HEK293T (cell line): ENCODE data around the gene AXL.

Source experiments
- SP1 ChIP-seq: fragments of 450-650 bp; IDR thresholded peaks from 2 replicates; pipeline ENCODE4 v1.6.1; 2017
- TARDBP ChIP-seq: fragments of 450-650 bp; IDR thresholded peaks from 2 replicates; pipeline ENCODE4 v1.6.1; 2016

DNA sequence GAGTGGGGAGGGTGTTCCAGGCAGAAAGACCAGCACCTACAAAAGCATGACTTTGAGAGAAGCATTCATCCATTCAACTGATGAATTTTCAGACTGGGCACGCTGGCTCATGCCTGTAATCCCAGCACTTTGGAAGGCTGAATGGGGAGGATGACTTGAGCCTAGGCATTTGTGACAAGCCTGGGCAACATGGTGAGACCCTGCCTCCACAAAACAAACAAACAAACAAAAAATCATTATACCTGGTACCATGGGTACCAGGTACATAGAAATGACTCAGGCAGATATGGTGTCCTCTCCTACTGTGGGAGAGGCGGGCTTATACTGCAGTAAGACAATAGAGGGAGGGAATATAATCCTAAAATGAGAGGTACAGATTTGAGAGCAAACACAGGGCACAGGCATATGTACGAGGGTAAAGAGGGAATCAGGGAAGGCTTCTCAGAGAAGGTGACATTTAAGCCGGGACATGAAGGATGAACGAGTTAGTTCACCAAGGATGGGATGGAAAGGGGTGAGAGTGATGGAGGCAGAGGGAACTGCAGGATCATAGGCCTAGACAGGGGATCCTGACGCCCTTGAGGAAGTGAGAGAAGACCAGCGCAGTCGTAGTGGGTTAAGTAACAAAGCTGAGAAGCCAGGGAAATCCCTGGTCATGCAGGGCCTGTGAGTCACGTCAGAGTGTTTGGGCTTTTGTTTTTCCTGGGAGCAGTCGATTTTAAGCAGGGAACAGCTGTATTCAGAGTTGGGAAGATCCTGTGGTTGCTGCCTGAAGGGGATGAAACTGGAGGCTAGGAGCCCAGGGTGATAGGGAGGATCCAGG lies 23.1 kb upstream of the AXL start:
- TF ChIP-seq SP1 (no peak), TARDBP (no peak)
